ENCODE data around the gene GPC5.
A peak's percentile ranks its signal among the peaks of the same experiment; 100 is the strongest.

Gene GPC5

DNA sequence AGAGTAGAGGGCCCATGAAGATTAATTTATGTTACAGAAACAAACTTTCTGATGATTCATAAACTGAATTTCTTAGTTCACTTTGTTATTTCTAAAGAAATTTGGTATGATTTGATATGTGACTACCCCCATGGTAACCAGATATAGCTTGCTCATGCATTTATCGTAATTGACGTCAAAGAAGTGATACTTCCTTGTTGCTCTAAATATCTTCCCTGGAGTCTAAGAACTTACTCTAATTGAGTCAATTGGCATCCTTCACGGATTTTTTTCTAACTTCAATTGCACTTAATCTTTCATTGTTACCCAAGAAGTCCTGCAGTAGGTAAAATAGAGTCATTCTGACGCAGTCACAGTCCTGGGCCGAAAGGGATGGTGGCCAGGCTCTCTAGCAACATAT lies 240.9 kb downstream of the GPC5 start:
- TF ChIP-seq, protein P1, sequence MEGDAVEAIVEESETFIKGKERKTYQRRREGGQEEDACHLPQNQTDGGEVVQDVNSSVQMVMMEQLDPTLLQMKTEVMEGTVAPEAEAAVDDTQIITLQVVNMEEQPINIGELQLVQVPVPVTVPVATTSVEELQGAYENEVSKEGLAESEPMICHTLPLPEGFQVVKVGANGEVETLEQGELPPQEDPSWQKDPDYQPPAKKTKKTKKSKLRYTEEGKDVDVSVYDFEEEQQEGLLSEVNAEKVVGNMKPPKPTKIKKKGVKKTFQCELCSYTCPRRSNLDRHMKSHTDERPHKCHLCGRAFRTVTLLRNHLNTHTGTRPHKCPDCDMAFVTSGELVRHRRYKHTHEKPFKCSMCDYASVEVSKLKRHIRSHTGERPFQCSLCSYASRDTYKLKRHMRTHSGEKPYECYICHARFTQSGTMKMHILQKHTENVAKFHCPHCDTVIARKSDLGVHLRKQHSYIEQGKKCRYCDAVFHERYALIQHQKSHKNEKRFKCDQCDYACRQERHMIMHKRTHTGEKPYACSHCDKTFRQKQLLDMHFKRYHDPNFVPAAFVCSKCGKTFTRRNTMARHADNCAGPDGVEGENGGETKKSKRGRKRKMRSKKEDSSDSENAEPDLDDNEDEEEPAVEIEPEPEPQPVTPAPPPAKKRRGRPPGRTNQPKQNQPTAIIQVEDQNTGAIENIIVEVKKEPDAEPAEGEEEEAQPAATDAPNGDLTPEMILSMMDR (conservative IDR thresholded peaks at IDR 0.05; ENCODE audit: low read depth, low read length) = no peak
- DNase-seq (ENCODE audit: low read depth) = no peak
- H3K4me3 ChIP-seq (ENCODE audit: low read depth, low read length) = no peak overlapping the region

DNA sequence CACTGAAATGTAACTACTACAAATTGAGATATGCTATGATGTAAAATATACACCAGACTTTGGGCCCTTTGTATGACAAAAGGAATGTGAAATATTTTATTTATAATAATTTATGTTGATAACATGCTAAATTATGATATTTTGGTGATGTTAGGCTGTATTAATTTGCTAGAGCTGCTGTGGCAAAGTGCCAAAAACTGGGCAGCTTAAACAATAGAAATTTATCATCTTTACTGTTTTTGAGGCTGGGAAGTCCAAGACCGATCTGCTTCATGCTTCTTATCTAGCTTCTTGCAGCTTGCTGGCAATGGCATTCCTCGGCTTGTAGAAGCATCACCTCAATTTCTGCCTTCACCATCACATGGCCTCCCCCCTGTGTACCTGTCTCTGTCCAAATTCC lies 245.0 kb downstream of the GPC5 start:
- TF ChIP-seq, protein P1 (conservative IDR thresholded peaks at IDR 0.05; ENCODE audit: low read depth, low read length) = no peak
- DNase-seq (ENCODE audit: low read depth) = no peak
- no peak overlapping the region for H3K4me3 ChIP-seq (ENCODE audit: low read depth, low read length)

DNA sequence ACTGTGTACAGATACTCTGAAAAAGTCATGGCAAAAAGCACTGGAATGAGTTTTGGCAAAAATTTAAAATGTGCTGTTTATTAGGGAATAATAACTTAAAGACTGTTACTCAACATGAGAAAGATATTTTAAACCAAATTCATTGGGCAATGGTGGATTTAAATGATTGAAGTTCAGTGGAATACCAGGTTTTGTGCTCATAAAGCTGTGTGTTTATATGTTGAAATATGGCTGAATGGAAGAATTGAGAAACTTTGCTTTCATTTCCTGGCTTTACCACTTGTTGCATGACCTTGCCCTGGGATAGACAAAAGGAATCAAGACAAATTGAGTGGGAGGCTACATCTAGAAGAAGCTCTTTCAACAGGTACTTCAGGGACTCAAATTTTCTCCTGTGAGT lies 246.4 kb downstream of the GPC5 start:
- TF ChIP-seq, protein P1 (conservative IDR thresholded peaks at IDR 0.05; ENCODE audit: low read depth, low read length) = no peak
- no peak for DNase-seq (ENCODE audit: low read depth)
- no peak overlapping the region for H3K4me3 ChIP-seq (ENCODE audit: low read depth, low read length)

DNA sequence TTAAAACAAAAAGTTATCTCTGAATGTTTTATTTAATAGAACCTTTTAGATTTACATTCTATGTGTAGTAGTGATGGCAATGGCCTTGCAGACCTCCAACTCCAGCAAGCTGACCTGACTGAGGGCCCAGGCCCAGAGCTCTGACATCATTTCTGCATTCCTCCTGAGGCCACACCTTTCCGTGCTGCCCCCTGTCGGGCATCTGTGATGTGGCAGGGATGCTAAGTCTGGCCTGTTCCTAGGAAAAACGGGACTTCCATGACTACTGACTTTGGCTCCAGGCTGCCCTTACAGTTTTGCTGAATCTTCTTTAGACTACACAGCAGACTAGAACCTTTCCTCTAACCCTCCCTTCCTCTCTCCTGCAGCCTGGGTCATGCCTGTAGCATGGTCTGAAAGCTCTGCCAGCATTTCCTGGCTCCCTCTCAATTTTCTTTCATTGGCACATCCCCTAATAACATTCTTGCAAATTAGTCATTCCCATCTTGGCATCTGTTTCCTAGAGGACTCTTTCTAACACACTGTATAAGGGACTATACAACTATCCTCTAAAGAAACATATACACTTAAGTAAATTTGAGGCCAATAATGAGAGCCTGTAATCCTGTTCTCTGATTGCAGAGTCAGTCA lies 249.1 kb downstream of the GPC5 start:
- no peak for DNase-seq (ENCODE audit: low read depth)
- no peak overlapping the region for H3K4me3 ChIP-seq (ENCODE audit: low read depth, low read length)
- TF ChIP-seq, protein P1 (conservative IDR thresholded peaks at IDR 0.05; ENCODE audit: low read depth, low read length) = peak; percentile 33

DNA sequence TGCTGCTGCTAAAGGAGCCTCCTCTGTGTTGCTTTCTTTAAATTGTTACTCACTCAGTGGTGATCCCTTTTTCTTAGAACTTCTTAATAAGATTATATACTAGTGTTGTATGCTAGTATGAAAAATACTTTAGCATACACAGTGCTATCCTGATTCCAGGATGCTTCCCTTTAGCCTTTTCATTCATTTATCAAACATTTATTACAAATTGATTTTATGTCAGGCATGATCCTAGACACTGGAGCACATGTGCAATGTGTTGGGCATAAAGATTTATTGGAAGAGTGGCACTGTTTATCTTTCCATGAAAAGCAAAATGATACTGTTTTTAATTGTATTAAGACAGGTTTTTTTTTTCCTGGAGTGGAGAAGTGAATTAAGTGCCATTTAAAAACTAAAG lies 249.6 kb downstream of the GPC5 start:
- TF ChIP-seq, protein P1 (conservative IDR thresholded peaks at IDR 0.05; ENCODE audit: low read depth, low read length) = no peak
- no peak overlapping the region for H3K4me3 ChIP-seq (ENCODE audit: low read depth, low read length)
- no peak for DNase-seq (ENCODE audit: low read depth)

DNA sequence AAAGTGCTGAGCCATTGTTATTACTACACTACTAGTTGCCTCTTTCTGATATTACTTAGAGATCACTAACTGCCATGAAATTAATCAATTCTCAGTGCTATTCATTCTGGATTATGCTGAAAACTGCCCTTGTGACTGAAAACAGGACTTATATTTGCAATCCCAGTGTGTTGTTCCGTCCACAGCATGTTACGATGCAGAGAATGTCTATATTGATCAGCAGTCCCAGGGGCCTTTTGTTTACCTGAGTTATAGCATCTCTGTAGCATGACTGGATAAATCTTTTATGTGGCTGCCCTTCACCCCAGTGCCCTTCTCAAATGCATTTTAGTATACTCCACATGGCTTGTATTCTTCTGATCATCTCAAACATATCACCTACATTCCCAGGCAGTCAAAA lies 251.0 kb downstream of the GPC5 start:
- H3K4me3 ChIP-seq (ENCODE audit: low read depth, low read length) = no peak overlapping the region
- no peak for DNase-seq (ENCODE audit: low read depth)
- TF ChIP-seq, protein P1 (conservative IDR thresholded peaks at IDR 0.05; ENCODE audit: low read depth, low read length) = no peak

Measured in choroid plexus epithelial cell (primary cell).